ENCODE results near the gene FGF19.
A peak's percentile ranks its signal among the peaks of the same experiment; 100 is the strongest.

FGF19 gene

GRCh38 chr11:69674267-69674885, 29.4 kb downstream of the FGF19 start:
- no peak for TF ChIP-seq EGR1 (IDR thresholded peaks at IDR 0.05)
- TF ChIP-seq TAF1 (IDR thresholded peaks at IDR 0.05; ENCODE audit: low read depth) = no peak

- TF ChIP-seq EGR1 (IDR thresholded peaks at IDR 0.05) = no peak
- TF ChIP-seq REST (IDR thresholded peaks at IDR 0.05; ENCODE audit: low read depth) = no peak
- TF ChIP-seq CREB1 (IDR thresholded peaks at IDR 0.05; ENCODE audit: low read depth) = no peak
- TF ChIP-seq FOXM1 (IDR thresholded peaks at IDR 0.05; ENCODE audit: borderline replicate concordance, low read depth) = no peak
- TF ChIP-seq ZBTB7A (IDR thresholded peaks at IDR 0.05; ENCODE audit: low read depth) = no peak
- no peak for TF ChIP-seq YY1 (IDR thresholded peaks at IDR 0.05; ENCODE audit: low read depth)
- TF ChIP-seq EP300 (IDR thresholded peaks at IDR 0.05; ENCODE audit: borderline replicate concordance) = no peak
- no peak for TF ChIP-seq MAX (IDR thresholded peaks at IDR 0.05)
Observed at GRCh38 chr11:69671734-69672465, 31.9 kb downstream of the FGF19 start.

- no peak for TF ChIP-seq TCF12 (IDR thresholded peaks at IDR 0.05; ENCODE audit: low read depth)
- no peak for TF ChIP-seq REST (IDR thresholded peaks at IDR 0.05; ENCODE audit: low read depth)
- peak; percentile 85 for TF ChIP-seq RAD21 (IDR thresholded peaks at IDR 0.05; ENCODE audit: low read depth)
- no peak for TF ChIP-seq FOXM1 (IDR thresholded peaks at IDR 0.05; ENCODE audit: borderline replicate concordance, low read depth)
- TF ChIP-seq TEAD4 (IDR thresholded peaks at IDR 0.05) = no peak
- no peak for TF ChIP-seq CREB1 (IDR thresholded peaks at IDR 0.05; ENCODE audit: low read depth)
Observed at GRCh38 chr11:69670158-69670845, 33.5 kb downstream of the FGF19 start.

GRCh38 chr11:69669486-69669885, 34.3 kb downstream of the FGF19 start:
- TF ChIP-seq USF1 (IDR thresholded peaks at IDR 0.05) = no peak
- TF ChIP-seq CREB1 (IDR thresholded peaks at IDR 0.05; ENCODE audit: low read depth) = no peak
- no peak for TF ChIP-seq FOXM1 (IDR thresholded peaks at IDR 0.05; ENCODE audit: borderline replicate concordance, low read depth)
- TF ChIP-seq NFIC (IDR thresholded peaks at IDR 0.05) = no peak
- no peak for TF ChIP-seq REST (IDR thresholded peaks at IDR 0.05; ENCODE audit: low read depth)
- TF ChIP-seq EP300 (IDR thresholded peaks at IDR 0.05; ENCODE audit: borderline replicate concordance) = no peak
- no peak for TF ChIP-seq EGR1 (IDR thresholded peaks at IDR 0.05)
- no peak for TF ChIP-seq TAF1 (IDR thresholded peaks at IDR 0.05; ENCODE audit: low read depth)
- no peak for TF ChIP-seq TCF12 (IDR thresholded peaks at IDR 0.05; ENCODE audit: low read depth)
- TF ChIP-seq RAD21 (IDR thresholded peaks at IDR 0.05; ENCODE audit: low read depth) = no peak
- TF ChIP-seq ZBTB7A (IDR thresholded peaks at IDR 0.05; ENCODE audit: low read depth) = no peak
- TF ChIP-seq CEBPB (IDR thresholded peaks at IDR 0.05) = no peak
- no peak for TF ChIP-seq MAX (IDR thresholded peaks at IDR 0.05)
- no peak for TF ChIP-seq TEAD4 (IDR thresholded peaks at IDR 0.05)
- no peak for TF ChIP-seq YY1 (IDR thresholded peaks at IDR 0.05; ENCODE audit: low read depth)

Data from Ishikawa (cell line).